ENCODE measurements around the gene NAT8. TPM values are rescaled to one million over a fixed set of nuclear protein-coding genes. Genes with fewer than 3 reads are reported as not detected.

NAT8 gene
- 1.8 and 1.9 TPM in 2 replicates for total RNA-seq (2016; rRNA removed; fragmentation: Illumina TruSeq; extraction: Trizol)
- total RNA-seq (2016; cell fraction: cytosol; rRNA removed; fragmentation: Illumina TruSeq; extraction: Trizol; ENCODE audit: low read depth) = 0.51 and 0.97 TPM in 2 replicates
- total RNA-seq (2016; cell fraction: insoluble cytoplasmic fraction; rRNA removed; fragmentation: Illumina TruSeq; extraction: Trizol) = 1.2 and 2.0 TPM in 2 replicates
- total RNA-seq (2016; cell fraction: membrane; rRNA removed; fragmentation: Illumina TruSeq; extraction: Trizol) = 0.28 and 0.59 TPM in 2 replicates
- 1.4 and 1.5 TPM in 2 replicates for total RNA-seq (2016; cell fraction: nucleus; rRNA removed; fragmentation: Illumina TruSeq; extraction: Trizol)
- polyA plus RNA-seq (2011; rRNA removed) = 12.9 and 15.6 TPM in 2 replicates
- 16.0 and 20.9 TPM in 2 replicates for polyA plus RNA-seq (2011; cell fraction: cytosol; rRNA removed)
- polyA plus RNA-seq (2011; cell fraction: nucleus; rRNA removed) = 3.6 and 7.4 TPM in 2 replicates
- polyA plus RNA-seq (2012) = 2.8 and 12.0 TPM in 2 replicates
- polyA plus RNA-seq (2016; cell fraction: cytosol; fragmentation: Illumina TruSeq; extraction: Trizol; ENCODE audit: low read depth) = 0.23 and 0.38 TPM in 2 replicates
- 0.46 and 1.4 TPM in 2 replicates for polyA plus RNA-seq (2016; cell fraction: insoluble cytoplasmic fraction; fragmentation: Illumina TruSeq; extraction: Trizol; ENCODE audit: low read depth)
- 0.24 and 0.34 TPM in 2 replicates for polyA plus RNA-seq (2016; cell fraction: membrane; fragmentation: Illumina TruSeq; extraction: Trizol; ENCODE audit: low read depth)
- 2.9 and 3.0 TPM in 2 replicates for polyA plus RNA-seq (2016; cell fraction: nucleus; fragmentation: Illumina TruSeq; extraction: Trizol; ENCODE audit: insufficient read depth, low read depth)
- 9.7 TPM in 1 of 2 replicates, not detected in the other for polyA minus RNA-seq (2011; rRNA and poly(A)+ RNA removed; ENCODE audit: low replicate concordance)
- polyA minus RNA-seq (2011; cell fraction: cytosol; rRNA and poly(A)+ RNA removed) = 3.3 and 4.1 TPM in 2 replicates
- 1.5 and 2.1 TPM in 2 replicates for polyA minus RNA-seq (2011; cell fraction: nucleus; rRNA and poly(A)+ RNA removed)
- percentile 37 among the genes with signal in this experiment for Bru-seq, nascent RNA
- percentile 48 among the genes with signal in this experiment for BruChase-seq, experiment 1, labeled RNA remaining after a 6-hour chase
- BruChase-seq, experiment 2, labeled RNA remaining after a 2-hour chase = percentile 39 among the genes with signal in this experiment
- long read RNA-seq, experiment 1, partial matches to known transcripts = 2 of 6 reads
- long read RNA-seq, experiment 1, other reads (novel, unspliced or antisense) = 0 of 6 reads
- long read RNA-seq, experiment 2, transcript NAT8-201 (2 exons, 947 nt) = major isoform, 5 of 5 reads
- long read RNA-seq, experiment 2, partial matches to known transcripts = 0 of 5 reads
- long read RNA-seq, experiment 2, other reads (novel, unspliced or antisense) = 0 of 5 reads

- peak; percentile 88 for FAIRE-seq
- intact Hi-C loops (cut with micrococcal nuclease; ENCODE audit: unreplicated experiment) = no loop called here
- H3K36me3 ChIP-seq (replicated peaks in 1 of 2; ENCODE audit: control insufficient read depth in 1 of 2, insufficient read depth in 2 of 2, low read length in 2 of 2) = no peaks in the 10 kb centered on the region
- ChIA-PET CTCF (ENCODE audit: low intra/inter-chr PET ratio, low total read pairs) (no interaction called here), POLR2A (interaction anchor here (2.9 kb wide), 1 partner anchor 95 kb away, joined by 9 read pairs; the partner anchor contains the start of gene TPRKB)
- no peaks in the 10 kb centered on the region for H3K27me3 ChIP-seq (ENCODE audit: control insufficient read depth in 1 of 2, insufficient read depth in 2 of 2, low read length in 2 of 2)
- H4K20me1 ChIP-seq (ENCODE audit: insufficient read depth, low read length) = no peaks in the 10 kb centered on the region
- DNase-seq (ENCODE audit: low spot score) = peak; percentile 85
- peak within 1 kb of the TSS; percentile 46 to 70 (median 50) for H3K4me3 ChIP-seq (replicated peaks in 1 of 3; ENCODE audit: insufficient read depth in 1 of 3, low read depth in 2 of 3, low read length in 3 of 3)
- H3K4me2 ChIP-seq (ENCODE audit: low read depth, low read length) = peak within 1 kb of the TSS; percentile 89
- H3K27ac ChIP-seq (ENCODE audit: extremely low read length, insufficient read depth, low read length) = peak within 1 kb of the TSS; percentile 77
- H2AFZ ChIP-seq (ENCODE audit: low read length) = peak within 1 kb of the TSS; percentile 4
- BruUV-seq (replicated peaks) = no TSS peak
- H3K4me1 ChIP-seq (ENCODE audit: insufficient read depth, low read length) = peaks cover 49% of the 10 kb centered on the region
- peak; percentile 91 for ATAC-seq
- no peaks in the 10 kb centered on the region for H3K79me2 ChIP-seq (ENCODE audit: insufficient read depth, low read length)
- in situ Hi-C loops (cut with HindIII; ENCODE audit: extremely low pct_ligation_motif_present, low pct_unique_long_range_greater_than_20kb) = loop anchor here (5.0 kb wide), 1 partner anchor 60 kb away; no protein-coding TSS in a partner anchor
- H3K9me3 ChIP-seq (ENCODE audit: low read length) = peaks cover 10% of the 10 kb centered on the region
- 1% methylated on average over 13 of the region's 13 CpGs for WGBS (ENCODE audit: low lambda C conversion rate)
- peak within 1 kb of the TSS; percentile 60 for H3K9ac ChIP-seq (ENCODE audit: insufficient read depth, low read depth, low read length)
- TF ChIP-seq AGO1 (IDR thresholded peaks at IDR 0.05; ENCODE audit: low read depth, low read length, poor library complexity, severe bottlenecking) (no peak), MED13 (CRISPR knock-in tag; IDR thresholded peaks at IDR 0.05) (no peak), ONECUT2 (CRISPR knock-in tag; IDR thresholded peaks at IDR 0.05) (peak; percentile 94), SPEN (CRISPR knock-in tag; IDR thresholded peaks at IDR 0.05; ENCODE audit: low read depth) (peak; percentile 61; the same call in 1 of the 2 replicates), NBN (conservative IDR thresholded peaks at IDR 0.05) (no peak), MLXIP (CRISPR knock-in tag; IDR thresholded peaks at IDR 0.05; ENCODE audit: borderline replicate concordance) (no peak), RBM39 (IDR thresholded peaks at IDR 0.05; ENCODE audit: low read depth, low read length, poor library complexity, severe bottlenecking) (no peak), ZNF788 (CRISPR knock-in tag; IDR thresholded peaks at IDR 0.05; ENCODE audit: borderline replicate concordance) (peak; percentile 77; the same call in 1 of the 2 replicates), ARHGAP35 (CRISPR knock-in tag; IDR thresholded peaks at IDR 0.05; ENCODE audit: borderline replicate concordance) (peak; percentile 52; the same call in 1 of the 2 replicates), ZNF761 (CRISPR knock-in tag; conservative IDR thresholded peaks at IDR 0.05) (no peak), HNRNPL (IDR thresholded peaks at IDR 0.05; ENCODE audit: low read depth, low read length) (no peak), TEAD3 (CRISPR knock-in tag; optimal IDR thresholded peaks at IDR 0.05; ENCODE audit: borderline replicate concordance) (peak; percentile 66)
Measured at GRCh38 chr2:73642338-73643018, at the start of gene NAT8. NAT8 (minus strand) TSS chr2:73642422; CDS start chr2:73641628, 794 bp downstream.
